CD4-positive, alpha-beta T cell treated with Interleukin-12 subunit alpha and Interleukin-12 subunit beta, for 1 hour (primary cell): ENCODE measurements around the gene CLEC16A.
"Not testable (repeated sequence)": the region's sequence is repeated elsewhere in the genome, so short reads cannot be mapped to it uniquely, and the experiment has no call there.

Experiments
- DNase-seq: peaks from one replicate; pipeline ENCODE4 v3.0.0-alpha.2; 2020

CLEC16A gene

GRCh38 chr16:10939649-10940234 is 4.6 kb upstream of the CLEC16A start:
- no peak for DNase-seq

- no peak for DNase-seq
These were observed 3.8 kb upstream of the CLEC16A start for GRCh38 chr16:10940501-10941079.

DNA sequence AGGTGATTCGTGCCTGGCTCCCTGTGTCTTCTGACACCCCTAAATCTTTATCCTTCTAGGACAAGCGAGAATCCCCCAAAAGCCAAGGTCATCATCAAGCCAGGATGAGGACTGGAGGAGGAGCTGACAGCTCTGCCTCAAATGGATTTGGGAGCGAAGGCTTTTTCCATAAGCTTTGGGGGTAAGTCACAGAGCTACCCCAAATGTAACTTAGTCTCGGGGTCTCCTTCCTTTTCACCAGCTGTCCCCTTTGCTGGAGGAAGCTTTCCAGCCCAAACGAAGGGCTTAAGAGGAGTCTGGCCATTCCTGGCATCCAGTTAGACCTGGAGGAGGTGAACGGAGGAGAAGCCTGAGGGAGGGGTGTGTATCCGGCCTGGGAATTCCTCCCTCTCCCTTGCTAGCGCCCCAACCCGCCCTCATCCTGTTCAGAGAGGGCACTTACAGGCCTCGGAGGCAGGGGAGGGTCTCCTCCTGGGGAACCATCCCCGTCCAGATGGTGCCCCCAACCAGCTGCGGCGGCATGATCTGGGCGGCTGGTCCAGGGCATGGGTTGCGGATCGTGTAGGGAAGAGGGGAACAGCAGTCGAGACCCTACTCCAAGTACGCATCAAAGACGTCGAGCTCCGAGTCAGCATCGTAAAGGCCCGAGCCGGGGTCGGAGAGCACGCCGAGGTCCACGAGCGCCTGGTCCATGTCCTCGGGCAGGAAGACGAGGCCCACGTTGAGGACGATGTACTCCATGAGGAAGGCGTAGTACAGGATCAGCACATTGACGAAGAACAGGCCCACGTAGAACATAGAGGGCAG is 3.0 kb upstream of the CLEC16A start:
- DNase-seq = no peak

GRCh38 chr16:10941935-10942351 is 2.4 kb upstream of the CLEC16A start:
- not testable (repeated sequence) for DNase-seq

GRCh38 chr16:10942352-10943063 is 1.9 kb upstream of the CLEC16A start, which contains the start of gene DEXI:
DEXI (minus strand) TSS chr16:10942468; CDS start chr16:10942005, 463 bp downstream.
- peak; percentile 96 for DNase-seq

DNA sequence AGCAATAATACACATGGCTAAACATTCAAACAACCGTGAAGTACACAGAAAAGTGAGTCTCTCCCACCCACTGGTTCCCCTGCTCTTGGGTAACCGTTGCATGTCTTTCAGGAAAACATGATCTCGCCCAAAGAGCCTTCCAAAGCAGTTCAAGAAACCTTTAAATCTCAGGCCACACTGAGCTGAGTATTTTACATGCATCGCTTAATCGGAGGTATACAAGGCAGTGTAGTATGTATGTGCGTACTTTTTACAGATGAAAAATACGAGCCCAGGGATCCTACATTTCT is 1.4 kb upstream of the CLEC16A start:
- no peak for DNase-seq

DNA sequence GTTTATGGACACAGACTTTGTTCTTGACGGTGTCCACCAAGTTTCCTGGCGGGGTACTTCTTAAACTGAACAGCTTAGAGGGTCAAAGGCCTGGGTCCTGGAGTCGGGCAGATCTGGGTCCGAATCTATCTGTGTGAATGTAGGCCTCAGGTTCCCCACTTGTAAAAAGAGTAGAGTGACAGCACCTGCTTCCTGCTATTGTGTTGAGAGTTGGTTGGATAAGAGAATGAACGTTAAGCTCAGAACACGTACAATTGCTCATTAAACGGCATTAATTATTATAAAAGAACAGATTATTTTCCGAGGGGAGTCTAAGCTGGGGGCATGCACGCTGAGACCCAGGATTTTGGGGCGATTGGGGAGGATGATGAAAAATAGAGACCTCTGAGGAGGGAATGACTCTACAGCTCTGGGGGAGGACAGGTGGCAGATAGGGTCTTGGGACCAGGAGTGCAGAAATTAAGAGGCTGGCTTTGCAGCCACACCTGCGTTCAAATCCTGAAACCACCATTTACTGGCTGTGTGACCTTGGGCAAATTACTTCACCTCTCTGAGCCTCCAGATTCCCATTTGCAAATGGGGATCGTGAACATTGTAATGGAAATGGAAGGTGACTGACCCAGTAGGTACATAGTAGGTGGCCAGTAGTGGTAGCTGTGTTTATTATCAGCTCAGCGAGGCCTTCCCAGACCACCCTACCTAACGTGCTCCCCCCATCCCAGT is 862 bp downstream of the CLEC16A start:
- no peak for DNase-seq

DNA sequence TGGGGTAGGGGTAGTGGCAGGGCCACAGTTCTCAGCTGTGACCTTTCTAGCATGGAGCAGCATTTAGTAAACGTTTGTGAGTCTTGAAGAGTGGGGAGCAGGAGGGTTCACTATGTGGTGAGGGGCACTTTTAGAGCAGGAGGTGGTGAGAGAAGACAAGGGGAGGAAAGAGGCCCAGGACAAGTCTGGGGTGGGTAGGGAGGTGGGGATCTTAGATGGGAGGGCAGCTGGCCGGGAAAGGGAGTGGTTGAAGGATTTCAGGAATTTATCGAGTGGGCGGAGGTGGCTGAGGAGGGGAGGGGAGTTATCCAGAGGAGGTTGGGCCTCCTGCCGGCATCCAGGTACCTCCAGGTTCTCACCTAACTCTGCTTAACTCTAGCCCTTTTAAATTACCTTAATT is 1.9 kb downstream of the CLEC16A start:
- DNase-seq = no peak

DNA sequence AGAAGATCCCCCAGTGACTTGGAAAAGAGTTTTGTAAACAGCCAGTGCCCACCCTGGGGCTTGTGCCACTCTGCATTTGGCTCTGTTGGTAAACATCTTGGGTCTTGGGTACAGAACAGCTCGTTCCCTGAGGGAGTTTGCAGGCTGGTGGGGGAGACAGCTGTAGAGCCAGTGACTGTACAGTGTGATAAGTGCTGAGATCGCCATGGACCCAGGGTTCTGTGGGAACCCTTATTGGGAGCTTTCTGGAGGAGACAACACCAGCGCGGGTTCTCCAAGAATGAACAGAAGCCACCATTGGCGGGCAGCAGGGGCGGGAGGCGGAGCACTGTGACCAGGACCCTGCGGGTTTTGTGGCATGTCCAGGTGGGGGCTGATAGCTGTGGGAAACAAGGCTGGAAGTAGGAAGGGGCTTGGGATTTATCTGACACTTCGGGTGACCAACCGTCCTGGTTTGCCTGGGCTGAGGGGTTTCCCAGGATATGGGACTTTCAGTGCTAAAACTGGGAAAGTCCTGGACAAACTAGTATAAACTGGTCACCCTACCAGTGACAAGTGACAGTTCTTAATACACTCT is 2.9 kb downstream of the CLEC16A start:
- no peak for DNase-seq

DNA sequence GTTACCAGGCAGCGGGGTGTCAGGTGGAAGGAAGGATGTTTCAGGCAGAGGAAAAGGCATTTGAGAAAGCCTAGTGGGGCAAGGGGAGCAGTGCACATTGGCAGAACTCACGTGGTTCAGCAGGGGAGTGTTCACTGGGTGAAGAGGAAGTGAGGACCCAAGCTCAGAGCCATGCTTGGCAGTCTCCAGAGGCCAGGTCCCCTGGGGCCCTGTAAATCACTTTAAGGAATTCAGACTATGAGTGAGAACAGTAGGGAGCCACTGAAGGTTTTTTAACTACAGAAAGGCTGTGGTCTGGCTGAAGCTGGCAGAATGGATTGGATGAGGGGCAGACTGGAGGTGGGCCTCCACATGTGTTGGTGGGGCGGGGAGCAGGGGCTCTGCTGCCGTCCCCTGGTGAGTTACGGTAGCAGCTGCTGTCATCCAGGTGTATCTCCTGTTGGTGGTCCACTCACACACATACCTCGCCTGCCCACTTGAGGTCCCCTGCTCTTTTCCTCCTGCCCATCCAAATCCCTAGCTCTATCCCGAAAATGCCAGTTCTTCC is 5.1 kb downstream of the CLEC16A start:
- DNase-seq = peak; percentile 51

DNA sequence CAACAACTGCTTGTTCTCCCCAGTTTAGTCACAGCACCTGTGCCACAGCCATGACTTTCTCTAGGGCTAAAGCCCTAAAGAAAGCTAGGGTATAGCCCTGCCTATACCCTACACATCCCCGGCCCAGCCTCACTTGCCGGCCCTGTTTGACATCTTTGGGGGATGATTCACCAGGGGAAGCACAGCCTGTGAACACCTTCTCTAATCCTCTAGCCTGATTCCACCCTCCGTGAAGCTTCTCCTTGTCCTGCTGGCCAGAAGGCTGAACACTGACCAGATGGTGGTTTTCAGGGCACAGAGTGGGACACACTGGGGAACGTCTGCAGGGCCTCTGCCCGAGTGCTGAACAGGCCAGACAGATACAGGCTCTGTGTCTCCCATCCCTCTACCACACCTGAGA is 6.0 kb downstream of the CLEC16A start:
- no peak for DNase-seq

DNA sequence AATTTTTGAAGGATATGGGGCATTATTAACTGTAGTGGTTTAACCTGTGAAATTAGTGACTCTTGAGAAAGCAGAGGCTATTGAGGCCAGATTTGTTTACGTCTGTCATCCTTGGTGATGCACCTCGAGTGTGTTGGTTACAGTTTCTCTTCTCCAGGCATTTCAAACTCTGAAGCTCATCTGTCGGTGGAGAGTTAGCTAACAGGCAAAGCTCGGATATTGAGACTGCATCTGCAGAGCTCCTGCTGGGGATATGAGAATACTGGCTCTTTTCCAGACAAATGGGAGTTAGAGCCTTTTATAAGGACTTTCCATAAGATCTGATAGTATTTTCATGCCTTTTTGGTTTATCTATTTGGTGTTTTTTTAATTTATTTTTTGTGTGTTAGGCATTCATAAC is 6.7 kb downstream of the CLEC16A start:
- DNase-seq = no peak

- DNase-seq = no peak
These were observed 10.5 kb downstream of the CLEC16A start for GRCh38 chr16:10954903-10955302.

DNA sequence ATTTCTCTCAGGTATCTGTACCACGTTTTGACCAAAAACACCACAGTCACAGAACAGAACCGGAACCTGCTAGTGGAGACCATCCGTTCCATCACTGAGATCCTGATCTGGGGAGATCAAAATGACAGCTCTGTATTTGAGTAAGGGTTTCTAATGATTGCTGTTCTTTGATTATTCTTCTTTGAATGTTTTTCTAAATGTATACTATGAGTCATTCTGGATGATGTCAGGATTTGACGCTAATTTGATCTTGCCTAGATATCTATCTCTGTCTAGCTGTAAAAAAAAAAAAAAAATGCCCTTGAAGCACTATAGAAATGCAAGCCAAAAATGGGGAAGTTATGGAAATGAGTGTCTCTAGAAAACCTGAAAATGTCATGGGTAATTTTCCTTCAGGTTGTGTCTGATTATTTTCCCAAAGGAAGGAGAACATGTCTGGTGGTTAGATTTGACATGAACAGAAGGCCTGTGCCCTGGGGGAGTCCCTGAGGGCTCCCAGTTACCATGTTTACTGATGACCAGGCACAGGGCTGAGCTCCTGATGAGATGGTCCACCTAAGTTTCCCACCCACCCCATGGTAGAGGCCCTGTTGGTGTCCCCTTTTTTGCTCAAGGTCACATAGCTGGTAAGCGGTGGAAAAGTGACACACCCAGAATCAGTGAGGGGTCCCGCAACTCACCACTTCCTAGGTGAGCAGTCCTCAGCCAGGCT is 13.6 kb downstream of the CLEC16A start:
- DNase-seq = no peak

DNA sequence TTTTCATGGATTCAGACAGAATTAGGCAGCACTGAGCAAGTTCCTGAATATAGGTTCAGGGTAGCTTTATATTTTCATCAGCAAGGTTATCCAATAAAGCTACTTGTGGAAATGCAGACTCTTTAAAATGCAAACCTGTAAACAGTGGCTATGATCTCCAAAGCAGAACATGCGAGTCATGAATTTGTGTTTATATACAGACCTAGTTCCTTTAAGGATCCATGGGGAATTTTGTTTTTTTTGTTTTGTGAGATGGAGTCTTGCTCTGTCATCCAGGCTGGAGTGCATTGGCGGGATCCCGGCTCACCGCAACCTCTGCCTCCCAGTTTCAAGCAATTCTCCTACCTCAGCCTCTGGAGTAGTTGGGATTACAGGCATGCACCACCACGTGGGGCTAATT is 14.8 kb downstream of the CLEC16A start:
- DNase-seq = no peak

DNA sequence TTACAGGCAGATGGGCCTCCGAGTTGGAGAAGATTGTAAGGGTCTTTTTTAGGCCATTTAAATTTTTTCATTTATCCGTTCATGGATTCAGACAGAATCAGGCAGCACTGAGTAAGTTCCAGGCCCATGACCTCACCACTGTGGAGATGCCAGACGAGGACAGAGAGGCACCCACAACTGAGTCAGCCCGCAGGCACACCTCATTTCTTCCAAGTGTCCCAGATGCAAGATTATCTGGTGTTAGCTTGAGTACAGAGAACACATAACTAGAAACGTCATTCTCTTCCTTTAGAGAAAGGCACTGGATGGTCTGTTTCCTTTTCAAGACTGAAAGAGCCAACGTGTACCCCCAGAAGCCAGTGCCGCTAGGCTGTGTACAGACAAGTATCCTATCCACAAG is 16.9 kb downstream of the CLEC16A start:
- no peak for DNase-seq

DNA sequence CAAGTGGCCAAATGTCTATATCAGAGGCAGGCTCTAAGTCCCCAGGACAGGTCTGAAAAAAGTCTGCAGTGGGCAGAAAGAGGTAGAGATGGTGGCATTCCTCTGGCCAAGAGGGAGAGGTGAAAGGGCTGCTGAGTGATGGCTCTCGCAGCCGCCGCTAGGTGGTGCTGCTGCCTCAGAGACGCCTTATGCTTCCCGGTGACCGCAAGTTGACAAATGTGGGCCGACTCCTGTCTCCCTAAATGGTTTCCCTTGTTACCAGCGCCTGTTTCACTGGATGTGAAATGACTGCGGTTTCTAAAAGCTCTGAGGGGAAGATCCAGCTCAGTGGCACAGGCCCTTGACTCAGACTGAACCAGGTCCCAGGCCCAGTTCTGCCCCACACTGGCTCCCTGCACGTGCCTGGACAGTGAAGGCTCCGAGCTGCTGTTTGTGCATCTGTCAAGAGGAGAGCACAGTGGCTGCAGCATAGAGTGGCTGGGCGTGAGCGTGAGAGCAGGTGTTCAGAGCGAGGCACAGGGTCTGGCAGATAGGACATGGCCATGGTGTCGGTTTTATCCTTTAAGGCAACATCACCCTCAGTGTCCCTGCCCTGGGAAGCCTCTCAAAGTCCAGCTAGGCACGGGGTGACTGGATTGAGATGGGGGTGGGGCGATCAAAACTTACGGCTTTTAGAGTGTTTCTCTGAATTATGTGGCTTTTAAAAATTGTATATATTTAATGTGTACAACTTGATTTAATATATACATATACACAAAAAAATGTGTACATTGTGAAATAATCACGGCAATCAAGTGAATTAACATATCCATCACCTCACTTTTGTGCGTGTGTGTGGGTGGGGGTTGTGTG is 19.9 kb downstream of the CLEC16A start:
- peak; percentile 82 for DNase-seq

DNA sequence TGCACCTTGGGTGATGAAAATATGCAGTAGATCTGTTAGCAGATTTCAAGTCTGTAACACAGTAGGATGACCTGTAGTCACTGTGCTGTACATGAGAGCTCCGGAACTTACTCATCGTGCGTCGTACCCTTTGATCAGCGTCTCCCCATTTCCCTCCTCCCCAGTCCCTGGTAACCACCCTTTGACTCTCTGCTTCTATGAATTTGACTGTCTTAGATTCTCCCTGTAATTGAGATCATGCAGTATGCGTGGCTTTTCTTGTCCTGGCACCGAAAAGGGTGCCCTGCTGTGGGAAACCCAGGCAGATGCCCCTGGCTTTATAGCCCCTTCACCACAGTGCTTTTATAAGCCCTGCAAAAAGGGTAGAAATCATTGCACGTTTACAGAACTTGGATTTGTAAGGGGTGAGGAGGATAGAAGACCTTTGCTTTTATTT is 20.5 kb downstream of the CLEC16A start:
- peak; percentile 77 for DNase-seq

GRCh38 chr16:10965440-10966061 is 21.2 kb downstream of the CLEC16A start:
- no peak for DNase-seq

- DNase-seq = no peak
These were observed 21.8 kb downstream of the CLEC16A start for GRCh38 chr16:10966129-10966528.
